ENCODE data around the gene TMEM184B.
A peak's percentile ranks its signal among the peaks of the same experiment; 100 is the strongest.
"Not testable (repeated sequence)": the region's sequence is repeated elsewhere in the genome, so short reads cannot be mapped to it uniquely, and the experiment has no call there.

Gene TMEM184B

DNA sequence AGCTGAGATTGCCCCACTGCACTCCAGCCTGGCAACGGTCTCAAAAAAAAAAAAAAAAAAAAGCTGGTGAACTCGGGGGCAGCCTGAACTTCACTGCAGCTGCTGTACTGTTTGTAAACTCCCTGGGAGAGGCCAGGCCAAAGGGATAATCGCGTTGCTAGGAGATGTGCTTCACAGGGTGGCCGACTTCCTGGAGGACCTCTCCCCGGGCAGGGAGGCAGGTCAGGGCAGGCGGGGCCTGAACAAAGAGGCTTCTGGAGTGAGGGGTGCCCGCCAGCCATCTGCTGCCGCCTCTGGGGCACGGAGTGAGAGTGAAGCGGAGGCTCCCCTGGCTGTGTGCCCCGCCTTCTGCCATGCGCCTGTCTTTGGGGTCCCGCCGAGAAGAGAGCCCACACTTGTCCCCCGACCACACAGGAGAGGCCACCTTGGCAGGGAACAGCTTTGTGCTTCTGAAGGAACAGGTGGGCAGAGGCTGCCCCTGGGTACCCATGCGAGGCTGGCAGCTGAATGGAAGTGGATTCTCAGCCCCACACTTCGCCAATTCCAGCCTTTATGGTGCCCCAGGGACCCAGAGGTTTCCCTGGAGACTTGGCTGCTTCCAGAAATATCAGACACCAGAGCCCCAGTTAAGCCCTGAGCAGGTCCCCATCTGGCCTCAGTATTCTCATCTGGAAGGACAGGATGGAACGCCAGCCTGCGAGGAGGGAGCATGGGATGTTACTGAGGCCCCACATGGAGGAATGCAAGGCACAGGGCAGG, 29.6 kb downstream of the TMEM184B start:
- Histone ChIP-seq H3K4me1 (ENCODE audit: control insufficient read depth in 1 of 2, insufficient read depth in 2 of 2, low read length in 2 of 2) (peaks cover 20 to 39% of the 10 kb centered on the region in 2 donors), H3K27ac (ENCODE audit: low read length) (peak overlapping the region; percentile 8), H3K36me3 (ENCODE audit: control insufficient read depth in 1 of 2, insufficient read depth in 2 of 2, low read length in 2 of 2) (peaks cover 12 to 40% of the 10 kb centered on the region in 2 donors), H3K4me3 (ENCODE audit: low read depth in 1 of 2, low read length in 2 of 2) (no peak overlapping the region), H3K27me3 (ENCODE audit: low read depth, low read length) (no peaks in the 10 kb centered on the region), H3K9me3 (ENCODE audit: control insufficient read depth in 1 of 2, low read length in 2 of 2) (no peaks in the 10 kb centered on the region)

DNA sequence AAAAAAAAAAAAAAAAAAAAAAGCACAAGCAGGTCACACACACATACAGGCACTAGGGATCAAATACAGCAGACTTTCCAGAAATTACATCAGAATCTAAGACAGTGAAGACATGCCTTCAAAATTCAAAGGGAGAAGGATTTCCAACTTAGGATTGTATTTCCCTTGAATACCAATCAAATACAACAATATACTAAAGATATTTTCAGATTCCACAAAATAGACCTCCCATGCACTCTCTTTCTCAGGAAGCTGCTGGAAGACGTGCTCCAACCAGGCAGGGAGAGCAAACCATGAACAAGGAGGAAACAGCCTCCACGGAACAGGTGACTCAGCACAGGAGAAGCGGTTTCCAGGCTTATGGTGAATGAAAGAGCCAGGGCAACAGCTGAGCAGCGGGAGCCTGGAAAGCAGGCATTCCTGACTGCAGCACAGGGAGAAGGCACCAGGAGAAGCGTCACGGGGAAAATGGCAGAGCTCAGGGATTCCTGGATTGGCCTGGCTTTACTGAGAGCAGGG, 32.0 kb downstream of the TMEM184B start:
- Histone ChIP-seq H3K36me3 (ENCODE audit: control insufficient read depth in 1 of 2, insufficient read depth in 2 of 2, low read length in 2 of 2) (peaks cover 11 to 21% of the 10 kb centered on the region in 2 donors), H3K27ac (ENCODE audit: low read length) (peak overlapping the region; percentile 30), H3K4me3 (ENCODE audit: low read depth in 1 of 2, low read length in 2 of 2) (no peak overlapping the region)

DNA sequence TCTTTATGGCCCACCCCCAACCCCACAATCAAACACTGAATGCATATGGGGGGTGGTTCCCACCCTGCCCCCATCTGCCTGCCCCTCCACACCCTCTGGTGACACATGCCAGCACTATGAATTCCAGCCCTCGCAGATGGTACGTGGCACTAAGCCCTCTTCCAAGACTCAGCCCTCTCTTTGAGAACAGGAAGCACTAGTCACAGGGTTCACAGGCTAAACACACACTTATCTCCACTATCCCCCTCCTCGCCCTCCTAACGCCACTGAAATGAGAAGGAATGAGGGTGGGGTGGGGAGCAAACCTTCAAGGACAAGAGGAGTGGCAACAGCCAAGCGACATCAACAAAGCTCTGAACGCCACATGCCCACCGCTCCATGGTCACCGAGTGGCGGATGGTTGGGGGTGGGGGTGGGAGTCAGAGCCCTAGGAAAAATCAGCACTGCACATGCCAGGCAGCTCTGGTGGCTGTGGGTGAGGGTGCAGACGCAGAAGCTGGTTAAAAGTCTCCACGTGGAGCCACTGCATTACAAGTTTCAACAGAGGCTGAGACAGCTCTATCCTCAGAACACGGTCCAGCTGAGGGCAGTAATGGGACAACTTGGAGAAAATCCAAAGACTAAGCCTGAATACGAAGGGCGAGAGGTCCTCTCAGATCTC, 33.6 kb downstream of the TMEM184B start:
- Histone ChIP-seq H3K36me3 (ENCODE audit: control insufficient read depth in 1 of 2, insufficient read depth in 2 of 2, low read length in 2 of 2) (peaks cover 19 to 20% of the 10 kb centered on the region in 2 donors), H3K9me3 (ENCODE audit: control insufficient read depth in 1 of 2, low read length in 2 of 2) (no peaks in the 10 kb centered on the region), H3K27ac (ENCODE audit: low read length) (peak overlapping the region; percentile 82), H3K27me3 (ENCODE audit: low read depth, low read length) (no peaks in the 10 kb centered on the region), H3K4me1 (ENCODE audit: control insufficient read depth in 1 of 2, insufficient read depth in 2 of 2, low read length in 2 of 2) (peaks cover 18 to 20% of the 10 kb centered on the region in 2 donors), H3K4me3 (ENCODE audit: low read depth in 1 of 2, low read length in 2 of 2) (no peak overlapping the region)

More for the DNA sequence above, 32.0 kb downstream of the TMEM184B start:
- Histone ChIP-seq H3K9me3 (ENCODE audit: control insufficient read depth in 1 of 2, low read length in 2 of 2) (no peaks in the 10 kb centered on the region), H3K4me1 (ENCODE audit: control insufficient read depth in 1 of 2, insufficient read depth in 2 of 2, low read length in 2 of 2) (peaks cover 19 to 20% of the 10 kb centered on the region in 2 donors), H3K27me3 (ENCODE audit: low read depth, low read length) (no peaks in the 10 kb centered on the region)

DNA sequence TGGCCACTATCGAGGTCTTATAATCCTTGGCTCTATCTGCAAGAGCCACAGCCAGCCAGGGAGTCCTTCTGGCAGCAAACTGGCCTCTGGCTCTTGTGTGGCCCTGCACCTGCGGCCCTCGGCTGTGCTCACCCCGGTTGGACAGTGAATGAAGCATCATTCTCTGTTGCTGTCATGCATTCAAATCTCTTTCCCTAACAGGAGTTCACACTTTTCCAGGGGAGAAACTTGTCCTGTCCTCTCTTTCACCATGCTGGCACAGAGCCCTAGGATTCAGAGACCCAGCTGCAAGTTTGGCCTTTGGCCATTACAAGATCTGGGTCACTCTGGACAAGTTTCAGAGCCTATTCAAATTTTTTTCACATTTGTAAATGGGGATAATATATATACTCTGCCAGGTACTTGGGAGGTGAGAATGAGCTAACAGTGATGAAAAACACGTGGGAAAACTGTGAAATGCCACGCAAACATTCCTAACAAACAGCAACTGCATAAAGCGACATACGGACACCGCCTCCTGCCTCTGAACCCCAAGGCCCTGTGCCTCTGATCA, 34.2 kb downstream of the TMEM184B start:
- H3K9me3 ChIP-seq (ENCODE audit: control insufficient read depth in 1 of 2, low read length in 2 of 2), result no peaks in the 10 kb centered on the region
- no peak overlapping the region for H3K4me3 ChIP-seq (ENCODE audit: low read depth in 1 of 2, low read length in 2 of 2)
- H3K27ac ChIP-seq (ENCODE audit: low read length), result peak overlapping the region; percentile 82
- peaks cover 16 to 20% of the 10 kb centered on the region in 2 donors for H3K36me3 ChIP-seq (ENCODE audit: control insufficient read depth in 1 of 2, insufficient read depth in 2 of 2, low read length in 2 of 2)
- H3K27me3 ChIP-seq (ENCODE audit: low read depth, low read length), result no peaks in the 10 kb centered on the region
- H3K4me1 ChIP-seq (ENCODE audit: control insufficient read depth in 1 of 2, insufficient read depth in 2 of 2, low read length in 2 of 2), result peaks cover 18 to 20% of the 10 kb centered on the region in 2 donors

DNA sequence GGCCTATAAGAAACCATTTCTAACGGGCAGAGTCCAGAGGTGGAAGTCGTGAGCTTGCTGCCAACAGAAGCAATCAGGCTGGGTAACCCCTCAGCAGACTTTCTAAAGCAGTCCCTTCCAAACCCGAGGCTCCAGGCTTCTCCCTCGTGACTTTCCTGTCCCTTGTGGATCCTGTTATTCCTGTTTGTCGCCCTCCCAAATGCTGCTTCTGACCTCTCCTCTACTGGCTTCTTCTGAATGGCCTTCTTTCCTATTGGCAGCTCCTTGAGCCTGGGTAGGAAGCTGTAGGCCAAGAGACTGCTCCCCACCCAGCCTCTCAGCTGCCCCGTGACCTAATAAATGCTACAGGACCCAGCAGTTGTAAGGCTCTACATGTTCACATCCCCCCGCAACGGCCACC, 36.0 kb downstream of the TMEM184B start:
- Histone ChIP-seq H3K27ac (ENCODE audit: low read length) (no peak overlapping the region), H3K4me3 (ENCODE audit: low read depth in 1 of 2, low read length in 2 of 2) (no peak overlapping the region), H3K27me3 (ENCODE audit: low read depth, low read length) (no peaks in the 10 kb centered on the region), H3K4me1 (ENCODE audit: control insufficient read depth in 1 of 2, insufficient read depth in 2 of 2, low read length in 2 of 2) (peaks cover 11 to 20% of the 10 kb centered on the region in 2 donors), H3K9me3 (ENCODE audit: control insufficient read depth in 1 of 2, low read length in 2 of 2) (no peaks in the 10 kb centered on the region), H3K36me3 (ENCODE audit: control insufficient read depth in 1 of 2, insufficient read depth in 2 of 2, low read length in 2 of 2) (peaks cover 28 to 34% of the 10 kb centered on the region in 2 donors)

DNA sequence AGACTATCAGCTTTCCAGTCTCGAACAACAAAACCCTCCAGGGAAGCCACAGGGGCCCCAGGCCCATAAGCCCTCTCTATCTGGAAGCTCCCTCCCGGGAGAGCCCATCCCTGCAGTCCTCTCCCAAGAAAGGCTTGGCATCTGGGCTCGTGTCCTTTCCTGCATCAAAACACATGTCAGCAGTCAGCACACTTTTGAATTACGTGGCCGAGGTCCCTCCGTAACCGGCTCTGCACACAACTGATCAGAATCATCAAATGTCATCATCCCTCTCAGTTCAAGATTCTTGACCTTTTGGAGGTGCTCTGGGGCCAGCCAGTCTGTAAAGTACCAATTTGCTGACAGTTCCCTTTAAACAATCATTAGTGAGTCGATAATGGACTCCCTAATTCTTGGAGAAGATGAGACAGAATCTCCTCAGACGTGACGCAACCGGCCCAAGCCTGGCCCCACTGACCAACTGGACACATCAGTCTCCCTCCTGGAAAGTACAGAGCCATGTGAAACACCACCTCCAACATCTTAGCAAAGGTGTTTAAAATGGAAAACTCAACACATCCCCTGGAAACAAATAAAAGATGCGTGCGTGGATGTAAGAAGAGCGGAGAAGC, 37.5 kb downstream of the TMEM184B start:
- Histone ChIP-seq H3K4me3 (ENCODE audit: low read depth in 1 of 2, low read length in 2 of 2) (no peak overlapping the region), H3K9me3 (ENCODE audit: control insufficient read depth in 1 of 2, low read length in 2 of 2) (no peaks in the 10 kb centered on the region), H3K4me1 (ENCODE audit: control insufficient read depth in 1 of 2, insufficient read depth in 2 of 2, low read length in 2 of 2) (peaks cover 11 to 18% of the 10 kb centered on the region in 2 donors), H3K27me3 (ENCODE audit: low read depth, low read length) (no peaks in the 10 kb centered on the region), H3K27ac (ENCODE audit: low read length) (no peak overlapping the region), H3K36me3 (ENCODE audit: control insufficient read depth in 1 of 2, insufficient read depth in 2 of 2, low read length in 2 of 2) (peaks cover 37 to 46% of the 10 kb centered on the region in 2 donors)

DNA sequence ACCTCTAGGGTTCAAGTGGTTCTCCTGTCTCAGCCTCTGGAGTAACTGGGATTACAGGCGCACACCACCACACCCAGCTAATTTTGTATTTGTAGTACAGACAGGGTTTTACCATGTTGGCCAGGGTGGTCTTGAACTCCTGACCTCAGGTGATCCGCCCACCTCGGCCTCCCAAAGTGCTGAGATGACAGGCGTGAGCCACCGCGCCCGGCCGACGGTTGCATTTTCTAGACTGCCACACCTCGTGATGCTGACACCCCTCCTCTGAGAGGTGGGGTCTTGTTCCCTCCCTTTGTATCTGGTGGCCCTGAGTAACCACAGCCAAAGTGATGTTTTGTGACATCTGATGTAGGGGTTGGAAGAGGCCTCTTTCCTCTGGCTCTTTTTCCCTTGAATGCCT, 39.0 kb downstream of the TMEM184B start:
- H3K4me1 ChIP-seq (ENCODE audit: control insufficient read depth in 1 of 2, insufficient read depth in 2 of 2, low read length in 2 of 2); H3K27me3 ChIP-seq (ENCODE audit: low read depth, low read length); H3K9me3 ChIP-seq (ENCODE audit: control insufficient read depth in 1 of 2, low read length in 2 of 2); H3K4me3 ChIP-seq (ENCODE audit: low read depth in 1 of 2, low read length in 2 of 2); H3K27ac ChIP-seq (ENCODE audit: low read length): not testable (repeated sequence)
- peaks cover 43 to 46% of the 10 kb centered on the region in 2 donors for H3K36me3 ChIP-seq (ENCODE audit: control insufficient read depth in 1 of 2, insufficient read depth in 2 of 2, low read length in 2 of 2)

DNA sequence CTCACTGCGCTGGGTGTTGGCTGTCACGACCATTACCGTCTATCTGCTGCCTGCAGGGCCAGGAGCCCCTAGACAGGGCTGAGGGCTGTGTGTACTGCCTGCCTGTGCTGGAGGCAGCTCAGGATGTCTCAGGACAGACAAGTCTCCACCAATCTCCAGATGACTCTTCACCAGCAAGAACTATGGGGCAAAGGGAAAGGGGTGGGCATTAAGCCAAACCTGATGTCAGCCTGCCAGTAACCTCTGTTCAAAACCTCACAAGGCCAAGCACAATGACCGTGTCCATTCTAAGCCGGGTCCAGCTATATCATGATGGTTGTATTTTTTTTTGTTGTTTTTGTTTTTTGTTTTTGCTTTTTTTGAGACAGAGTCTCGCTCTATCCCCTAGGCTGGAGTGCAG, 39.4 kb downstream of the TMEM184B start:
- Histone ChIP-seq H3K27me3 (ENCODE audit: low read depth, low read length) (no peaks in the 10 kb centered on the region), H3K27ac (ENCODE audit: low read length) (no peak overlapping the region), H3K4me3 (ENCODE audit: low read depth in 1 of 2, low read length in 2 of 2) (no peak overlapping the region), H3K9me3 (ENCODE audit: control insufficient read depth in 1 of 2, low read length in 2 of 2) (no peaks in the 10 kb centered on the region), H3K4me1 (ENCODE audit: control insufficient read depth in 1 of 2, insufficient read depth in 2 of 2, low read length in 2 of 2) (peaks cover 3 to 8% of the 10 kb centered on the region in 2 donors), H3K36me3 (ENCODE audit: control insufficient read depth in 1 of 2, insufficient read depth in 2 of 2, low read length in 2 of 2) (peaks cover 46 to 47% of the 10 kb centered on the region in 2 donors)

DNA sequence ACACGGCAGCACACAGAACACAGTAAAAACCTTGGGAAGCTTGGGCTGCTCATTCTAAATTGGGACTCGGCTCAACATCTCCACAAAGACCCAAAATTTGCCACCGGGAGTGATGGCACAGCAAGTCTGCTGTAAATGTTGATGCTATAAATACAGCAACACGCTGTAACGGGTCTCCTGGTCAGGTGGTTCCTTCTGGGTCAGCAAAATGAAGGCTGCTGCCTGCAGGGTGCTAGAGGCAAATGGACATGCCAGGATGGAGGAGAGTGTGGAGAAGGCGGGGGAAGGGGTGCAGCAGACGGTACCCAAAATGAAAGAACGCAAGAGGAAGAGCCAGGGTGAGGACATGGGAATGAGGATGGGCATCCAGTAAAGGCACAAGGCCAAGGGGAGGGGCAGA, 40.6 kb downstream of the TMEM184B start:
- no peak overlapping the region for H3K27ac ChIP-seq (ENCODE audit: low read length)
- peaks cover 46 to 59% of the 10 kb centered on the region in 2 donors for H3K36me3 ChIP-seq (ENCODE audit: control insufficient read depth in 1 of 2, insufficient read depth in 2 of 2, low read length in 2 of 2)

DNA sequence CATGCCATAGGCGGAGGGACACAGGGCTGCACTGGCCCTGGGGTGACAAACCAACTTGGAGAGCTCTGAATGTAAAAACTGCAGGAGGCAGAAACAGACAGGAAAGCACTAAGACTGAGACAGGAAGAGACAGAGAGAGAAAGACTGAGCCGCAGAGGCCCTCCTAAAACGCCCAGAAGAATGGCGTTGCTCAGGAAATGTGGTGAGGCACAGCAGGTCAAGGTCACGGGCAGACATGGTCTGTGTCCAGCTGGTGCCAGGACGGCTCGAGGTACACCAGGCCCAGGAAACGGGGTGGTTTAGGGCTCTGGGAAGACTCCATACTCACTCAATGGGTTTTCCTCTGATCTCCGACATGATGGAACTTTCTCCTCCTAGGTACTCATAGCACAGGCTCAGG, 41.9 kb downstream of the TMEM184B start:
- Histone ChIP-seq H3K36me3 (ENCODE audit: control insufficient read depth in 1 of 2, insufficient read depth in 2 of 2, low read length in 2 of 2) (peaks cover 45 to 70% of the 10 kb centered on the region in 2 donors), H3K27me3 (ENCODE audit: low read depth, low read length) (no peaks in the 10 kb centered on the region), H3K4me1 (ENCODE audit: control insufficient read depth in 1 of 2, insufficient read depth in 2 of 2, low read length in 2 of 2) (peaks cover 6 to 11% of the 10 kb centered on the region in 2 donors), H3K4me3 (ENCODE audit: low read depth in 1 of 2, low read length in 2 of 2) (no peak overlapping the region), H3K27ac (ENCODE audit: low read length) (no peak overlapping the region), H3K9me3 (ENCODE audit: control insufficient read depth in 1 of 2, low read length in 2 of 2) (no peaks in the 10 kb centered on the region)

More for the DNA sequence above, 40.6 kb downstream of the TMEM184B start:
- Histone ChIP-seq H3K4me1 (ENCODE audit: control insufficient read depth in 1 of 2, insufficient read depth in 2 of 2, low read length in 2 of 2) (peaks cover 6 to 11% of the 10 kb centered on the region in 2 donors), H3K9me3 (ENCODE audit: control insufficient read depth in 1 of 2, low read length in 2 of 2) (no peaks in the 10 kb centered on the region), H3K27me3 (ENCODE audit: low read depth, low read length) (no peaks in the 10 kb centered on the region), H3K4me3 (ENCODE audit: low read depth in 1 of 2, low read length in 2 of 2) (no peak overlapping the region)

Data from muscle layer of duodenum (tissue), 2 donors.